Measurements from ENCODE around the gene KIAA1958. TPM values are rescaled to one million over a fixed set of nuclear protein-coding genes. Genes with fewer than 3 reads are reported as not detected.

Gene KIAA1958
- total RNA-seq, 1 experiment from 2014 or later = 18.5 TPM

DNA sequence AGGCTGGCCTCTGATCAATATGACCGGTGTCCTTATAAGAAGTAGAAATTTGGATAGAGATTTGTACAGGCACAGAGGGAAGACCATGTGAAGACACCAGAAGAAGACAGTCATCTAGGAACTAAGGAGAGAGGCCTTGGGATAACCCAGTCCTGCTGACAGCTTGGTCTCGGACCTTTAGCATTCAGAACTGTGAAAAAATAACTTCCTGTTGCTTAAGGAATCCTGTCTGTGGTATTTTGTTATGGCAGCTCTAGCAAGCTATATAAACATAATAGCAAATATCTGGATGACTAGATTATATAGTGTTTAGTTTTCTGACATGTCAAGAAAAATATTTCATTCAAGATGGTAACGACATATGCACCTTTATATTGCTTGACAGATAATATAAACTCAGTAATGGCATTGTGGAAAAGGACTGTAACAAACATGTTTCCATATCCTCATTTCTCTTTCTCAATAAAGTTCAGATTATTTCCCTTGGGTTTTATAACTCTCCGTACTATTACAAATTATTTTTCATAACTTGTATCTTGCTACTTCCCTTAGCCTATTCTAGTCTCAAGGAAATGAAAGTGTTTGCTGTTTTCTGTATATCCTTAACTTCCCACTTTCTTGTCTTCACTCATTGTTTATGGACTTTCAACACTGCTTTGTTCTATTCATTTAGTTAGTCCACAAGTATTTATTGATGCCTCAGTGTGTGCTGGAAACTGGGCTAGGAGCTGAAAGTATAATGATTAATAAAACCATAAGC lies 62.4 kb downstream of the KIAA1958 start (continued):
- no peak for TF ChIP-seq YY1 (IDR thresholded peaks at IDR 0.05; ENCODE audit: extremely low read depth, insufficient replicate concordance, low read depth, low read length)
- TF ChIP-seq SIN3A (IDR thresholded peaks at IDR 0.05; ENCODE audit: low read depth) = no peak
- no peak for TF ChIP-seq ELF1 (IDR thresholded peaks at IDR 0.05; ENCODE audit: borderline replicate concordance, low read depth)
- no peak for TF ChIP-seq ZFX (IDR thresholded peaks at IDR 0.05)
- TF ChIP-seq CBX3 (IDR thresholded peaks at IDR 0.05; ENCODE audit: low read depth) = no peak
- TF ChIP-seq, protein P1, sequence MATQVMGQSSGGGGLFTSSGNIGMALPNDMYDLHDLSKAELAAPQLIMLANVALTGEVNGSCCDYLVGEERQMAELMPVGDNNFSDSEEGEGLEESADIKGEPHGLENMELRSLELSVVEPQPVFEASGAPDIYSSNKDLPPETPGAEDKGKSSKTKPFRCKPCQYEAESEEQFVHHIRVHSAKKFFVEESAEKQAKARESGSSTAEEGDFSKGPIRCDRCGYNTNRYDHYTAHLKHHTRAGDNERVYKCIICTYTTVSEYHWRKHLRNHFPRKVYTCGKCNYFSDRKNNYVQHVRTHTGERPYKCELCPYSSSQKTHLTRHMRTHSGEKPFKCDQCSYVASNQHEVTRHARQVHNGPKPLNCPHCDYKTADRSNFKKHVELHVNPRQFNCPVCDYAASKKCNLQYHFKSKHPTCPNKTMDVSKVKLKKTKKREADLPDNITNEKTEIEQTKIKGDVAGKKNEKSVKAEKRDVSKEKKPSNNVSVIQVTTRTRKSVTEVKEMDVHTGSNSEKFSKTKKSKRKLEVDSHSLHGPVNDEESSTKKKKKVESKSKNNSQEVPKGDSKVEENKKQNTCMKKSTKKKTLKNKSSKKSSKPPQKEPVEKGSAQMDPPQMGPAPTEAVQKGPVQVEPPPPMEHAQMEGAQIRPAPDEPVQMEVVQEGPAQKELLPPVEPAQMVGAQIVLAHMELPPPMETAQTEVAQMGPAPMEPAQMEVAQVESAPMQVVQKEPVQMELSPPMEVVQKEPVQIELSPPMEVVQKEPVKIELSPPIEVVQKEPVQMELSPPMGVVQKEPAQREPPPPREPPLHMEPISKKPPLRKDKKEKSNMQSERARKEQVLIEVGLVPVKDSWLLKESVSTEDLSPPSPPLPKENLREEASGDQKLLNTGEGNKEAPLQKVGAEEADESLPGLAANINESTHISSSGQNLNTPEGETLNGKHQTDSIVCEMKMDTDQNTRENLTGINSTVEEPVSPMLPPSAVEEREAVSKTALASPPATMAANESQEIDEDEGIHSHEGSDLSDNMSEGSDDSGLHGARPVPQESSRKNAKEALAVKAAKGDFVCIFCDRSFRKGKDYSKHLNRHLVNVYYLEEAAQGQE (IDR thresholded peaks at IDR 0.05; ENCODE audit: low read depth) = no peak
- no peak for TF ChIP-seq SP1 (IDR thresholded peaks at IDR 0.05; ENCODE audit: low read depth)
- TF ChIP-seq EZH2phosphoT487 (IDR thresholded peaks at IDR 0.05; ENCODE audit: borderline replicate concordance) = no peak

DNA sequence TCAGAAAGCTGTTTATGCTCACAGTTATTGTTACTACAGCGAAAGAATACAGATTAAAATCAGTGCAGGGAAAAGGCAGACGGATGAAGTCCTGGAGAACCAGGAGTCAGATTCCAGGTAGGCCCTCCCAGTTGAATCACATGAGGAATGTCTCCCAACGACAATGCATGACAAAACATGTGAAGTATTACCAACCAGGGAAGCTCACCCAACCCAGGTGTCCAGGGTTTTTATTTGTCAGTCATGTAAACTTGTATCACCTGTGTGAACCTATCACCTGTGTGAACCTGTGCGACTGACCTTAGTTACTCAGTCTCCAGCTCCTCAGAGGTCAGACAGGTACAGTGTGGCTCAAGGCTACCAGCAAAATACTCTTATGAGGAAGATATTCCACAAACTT lies 63.9 kb downstream of the KIAA1958 start:
- Histone ChIP-seq H2AFZ (ENCODE audit: low read depth, low read length, poor library complexity, severe bottlenecking) (no peak overlapping the region), H3K27me3 (ENCODE audit: insufficient read depth, low read length) (no peaks in the 10 kb centered on the region), H4K20me1 (ENCODE audit: insufficient read depth) (no peaks in the 10 kb centered on the region), H3K27ac (ENCODE audit: low read depth, low read length) (no peak overlapping the region), H3K9ac (ENCODE audit: low read length) (no peak overlapping the region), H3K36me3 (ENCODE audit: control insufficient read depth in 1 of 2, insufficient read depth in 2 of 2, low read length in 2 of 2) (no peaks in the 10 kb centered on the region), H3K9me3 (ENCODE audit: control insufficient read depth in 1 of 2, insufficient read depth in 1 of 2, low read depth in 1 of 2, low read length in 2 of 2) (no peaks in the 10 kb centered on the region), H3K4me1 (ENCODE audit: control insufficient read depth in 1 of 2, insufficient read depth in 2 of 2, low read length in 2 of 2) (no peaks in the 10 kb centered on the region; a peak in 1 of 4 replicates), H3K79me2 (ENCODE audit: insufficient read depth, low read length) (no peaks in the 10 kb centered on the region; the same call in 1 of the 2 replicates), H3K9me2 (ENCODE audit: insufficient read depth) (no peaks in the 10 kb centered on the region), H3K4me2 (ENCODE audit: low read length) (no peak overlapping the region), H3K4me3 (replicated peaks in 1 of 2; ENCODE audit: low read depth in 1 of 2, low read length in 2 of 2) (no peak overlapping the region)
- BruUV-seq (replicated peaks) = no TSS peak
- ChIA-PET POLR2A (no interaction called here), RAD21 (ENCODE audit: low non-redundant PET in 1 of 2, low total read pairs in 2 of 2, uncharacterized antibody in 2 of 2, unreplicated experiment in 2 of 2) (no interaction called here), CTCF (no interaction called here)
- ATAC-seq = no peak
- DNase-seq (ENCODE audit: low read depth, low spot score) = no peak
- intact Hi-C loops (cut with micrococcal nuclease) = no loop called here
- no peak for TF ChIP-seq ZFX (IDR thresholded peaks at IDR 0.05)
- no peak for TF ChIP-seq RAD21 (IDR thresholded peaks at IDR 0.05; ENCODE audit: low read depth)
- TF ChIP-seq CEBPB (IDR thresholded peaks at IDR 0.05; ENCODE audit: low read depth) = no peak
- TF ChIP-seq SIN3A (IDR thresholded peaks at IDR 0.05; ENCODE audit: low read depth) = no peak
- TF ChIP-seq, protein P2, sequence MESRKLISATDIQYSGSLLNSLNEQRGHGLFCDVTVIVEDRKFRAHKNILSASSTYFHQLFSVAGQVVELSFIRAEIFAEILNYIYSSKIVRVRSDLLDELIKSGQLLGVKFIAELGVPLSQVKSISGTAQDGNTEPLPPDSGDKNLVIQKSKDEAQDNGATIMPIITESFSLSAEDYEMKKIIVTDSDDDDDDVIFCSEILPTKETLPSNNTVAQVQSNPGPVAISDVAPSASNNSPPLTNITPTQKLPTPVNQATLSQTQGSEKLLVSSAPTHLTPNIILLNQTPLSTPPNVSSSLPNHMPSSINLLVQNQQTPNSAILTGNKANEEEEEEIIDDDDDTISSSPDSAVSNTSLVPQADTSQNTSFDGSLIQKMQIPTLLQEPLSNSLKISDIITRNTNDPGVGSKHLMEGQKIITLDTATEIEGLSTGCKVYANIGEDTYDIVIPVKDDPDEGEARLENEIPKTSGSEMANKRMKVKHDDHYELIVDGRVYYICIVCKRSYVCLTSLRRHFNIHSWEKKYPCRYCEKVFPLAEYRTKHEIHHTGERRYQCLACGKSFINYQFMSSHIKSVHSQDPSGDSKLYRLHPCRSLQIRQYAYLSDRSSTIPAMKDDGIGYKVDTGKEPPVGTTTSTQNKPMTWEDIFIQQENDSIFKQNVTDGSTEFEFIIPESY (IDR thresholded peaks at IDR 0.05; ENCODE audit: extremely low read depth, insufficient replicate concordance, low read length) = no peak
- TF ChIP-seq FOSL1 (IDR thresholded peaks at IDR 0.05; ENCODE audit: low read depth) = no peak
- TF ChIP-seq, protein P3, sequence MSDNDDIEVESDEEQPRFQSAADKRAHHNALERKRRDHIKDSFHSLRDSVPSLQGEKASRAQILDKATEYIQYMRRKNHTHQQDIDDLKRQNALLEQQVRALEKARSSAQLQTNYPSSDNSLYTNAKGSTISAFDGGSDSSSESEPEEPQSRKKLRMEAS (IDR thresholded peaks at IDR 0.05) = no peak
- TF ChIP-seq ZNF274 (IDR thresholded peaks at IDR 0.05; ENCODE audit: low read depth, low read length) = no peak
- no peak for TF ChIP-seq YY1 (IDR thresholded peaks at IDR 0.05; ENCODE audit: extremely low read depth, insufficient replicate concordance, low read depth, low read length)
- TF ChIP-seq ELF1 (IDR thresholded peaks at IDR 0.05; ENCODE audit: borderline replicate concordance, low read depth) = no peak
- no peak for TF ChIP-seq EZH2phosphoT487 (IDR thresholded peaks at IDR 0.05; ENCODE audit: borderline replicate concordance)
- no peak for TF ChIP-seq SRF (IDR thresholded peaks at IDR 0.05; ENCODE audit: low read depth)

Data from HCT116 (cell line).